SKM-1 (cell line): ENCODE measurements around the gene ATPAF1.
"Not testable (repeated sequence)": the region's sequence is repeated elsewhere in the genome, so short reads cannot be mapped to it uniquely, and the experiment has no call there.

ENCODE experiments used
- DNase-seq: peaks from one replicate; lab custom pipeline; 2025; ENCODE audit not compliant: unreplicated experiment; lab: John Stamatoyannopoulos, UW

Gene ATPAF1, protein sequence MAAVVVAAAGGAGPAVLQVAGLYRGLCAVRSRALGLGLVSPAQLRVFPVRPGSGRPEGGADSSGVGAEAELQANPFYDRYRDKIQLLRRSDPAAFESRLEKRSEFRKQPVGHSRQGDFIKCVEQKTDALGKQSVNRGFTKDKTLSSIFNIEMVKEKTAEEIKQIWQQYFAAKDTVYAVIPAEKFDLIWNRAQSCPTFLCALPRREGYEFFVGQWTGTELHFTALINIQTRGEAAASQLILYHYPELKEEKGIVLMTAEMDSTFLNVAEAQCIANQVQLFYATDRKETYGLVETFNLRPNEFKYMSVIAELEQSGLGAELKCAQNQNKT

DNA sequence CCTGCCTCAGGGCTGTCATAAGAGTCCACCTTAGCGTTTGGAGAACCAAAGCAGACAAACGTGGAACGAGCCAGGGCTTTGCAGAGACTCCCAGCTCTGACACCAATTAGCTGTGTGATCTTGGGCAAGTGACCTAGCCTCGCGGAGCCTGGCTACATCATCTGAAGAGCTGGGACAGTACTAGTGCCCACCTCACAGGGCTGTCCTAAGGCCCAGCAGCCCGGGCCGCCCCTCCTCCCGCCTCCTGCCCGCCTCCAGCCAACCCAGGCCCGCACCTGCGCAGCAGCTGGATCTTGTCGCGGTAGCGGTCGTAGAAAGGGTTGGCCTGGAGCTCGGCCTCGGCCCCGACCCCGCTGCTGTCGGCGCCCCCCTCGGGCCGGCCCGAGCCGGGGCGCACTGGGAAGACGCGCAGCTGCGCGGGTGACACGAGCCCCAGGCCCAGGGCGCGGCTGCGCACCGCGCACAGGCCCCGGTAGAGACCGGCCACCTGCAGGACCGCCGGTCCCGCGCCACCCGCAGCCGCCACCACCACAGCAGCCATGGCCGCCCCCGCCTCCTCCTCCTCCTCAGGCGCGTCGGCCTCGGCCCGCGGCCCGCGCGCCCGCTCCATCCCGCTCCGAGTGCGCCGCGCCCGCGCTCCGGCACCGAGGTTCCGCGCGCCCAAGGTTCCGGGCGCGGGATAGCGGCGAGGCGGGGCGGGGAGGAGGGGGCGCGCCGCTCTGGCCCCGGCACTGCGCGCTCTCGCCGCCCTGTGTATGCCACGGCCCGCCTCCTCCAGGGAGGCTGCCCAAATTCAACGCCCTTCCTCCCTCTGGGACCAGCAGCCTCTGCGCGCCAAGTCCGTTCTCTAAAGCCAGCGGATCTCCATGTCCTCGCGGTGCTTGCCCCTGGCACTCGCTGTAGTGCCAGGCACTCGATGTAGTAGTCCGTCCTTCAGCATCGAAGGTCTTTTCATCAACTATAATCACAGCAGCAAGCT lies at the start of gene ATPAF1:
Gene ATPAF1, minus strand, starts transcription at position 583 of the 979 bp plus-strand sequence. Its CDS starts 42 bp downstream, at position 541.
- DNase-seq, result peak; percentile 2

DNA sequence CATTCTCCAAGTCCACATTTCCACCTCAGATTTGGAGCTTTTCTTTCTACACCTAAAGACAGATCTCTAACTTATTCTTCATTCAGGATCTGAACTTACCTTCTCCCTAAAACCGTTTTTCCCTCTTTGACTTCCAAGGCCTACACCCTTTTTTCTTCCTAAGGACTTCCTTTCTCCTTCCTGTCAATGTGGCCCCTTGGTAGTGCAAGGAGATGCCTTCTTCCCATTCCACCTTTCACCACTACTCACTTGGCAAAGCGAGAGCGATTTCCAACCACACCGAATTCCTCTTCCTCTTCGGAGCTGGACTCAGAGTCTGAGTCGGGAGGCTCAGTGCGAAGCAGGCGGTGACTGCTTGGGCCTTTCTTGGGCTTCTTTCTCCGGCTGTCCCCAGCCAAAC lies 49.5 kb upstream of the ATPAF1 start:
- no peak for DNase-seq

DNA sequence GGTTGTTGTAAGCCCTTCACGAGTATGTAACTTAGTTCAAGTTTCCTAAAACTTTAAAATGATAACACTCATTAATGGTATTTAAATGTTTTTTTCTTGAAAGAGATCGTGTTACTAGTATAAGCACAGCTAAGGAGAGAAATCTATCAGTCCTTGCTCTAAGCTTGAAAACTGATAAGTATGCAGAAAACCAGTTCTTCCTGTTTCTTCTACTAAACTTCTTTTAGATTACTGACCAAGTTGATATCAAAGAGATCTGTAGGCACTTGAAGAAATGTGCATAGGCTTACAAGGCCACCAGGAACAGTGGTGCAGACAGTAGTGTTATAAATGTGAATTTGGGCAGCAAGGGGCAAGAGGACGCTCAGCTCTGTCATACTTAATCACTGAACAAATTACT lies 46.8 kb upstream of the ATPAF1 start:
- DNase-seq, result no peak

DNA sequence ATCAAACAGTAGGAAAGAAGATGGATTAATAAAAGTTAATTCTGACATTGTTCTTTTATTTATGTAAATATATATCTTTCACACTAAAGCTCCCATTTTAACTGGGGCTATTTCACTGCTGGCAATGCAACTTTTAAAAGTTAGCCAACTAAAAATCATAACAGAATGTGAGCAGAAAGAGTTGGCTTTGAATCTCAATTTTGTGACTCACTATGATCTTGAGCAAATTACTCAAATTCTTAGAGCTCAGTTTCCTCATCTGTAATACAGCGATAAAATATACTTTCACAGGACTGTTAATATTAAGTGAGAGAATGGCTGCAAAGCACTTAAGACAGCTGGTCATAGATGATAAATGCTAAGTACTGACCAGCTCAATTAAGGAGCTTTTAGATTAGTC lies 40.0 kb upstream of the ATPAF1 start:
- no peak for DNase-seq

DNA sequence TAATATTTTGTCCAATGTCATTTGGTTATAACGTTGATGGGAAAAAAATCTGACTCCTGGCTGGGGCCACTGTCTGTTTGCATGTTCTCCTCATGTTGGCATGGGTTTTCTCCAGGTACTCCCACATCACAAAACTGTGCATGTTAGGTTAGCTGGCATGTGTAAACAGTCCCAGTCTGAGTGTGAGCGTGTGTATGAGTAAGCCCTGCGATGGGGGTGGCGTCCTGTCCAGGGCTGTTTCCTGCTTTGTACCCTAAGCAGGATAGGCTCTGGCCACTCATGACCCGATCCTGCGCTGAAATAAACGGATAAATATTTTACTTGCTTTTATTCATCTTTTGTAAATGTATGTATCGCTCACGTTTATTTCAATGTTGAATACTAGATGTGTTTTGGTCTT lies 37.2 kb upstream of the ATPAF1 start:
- no peak for DNase-seq

DNA sequence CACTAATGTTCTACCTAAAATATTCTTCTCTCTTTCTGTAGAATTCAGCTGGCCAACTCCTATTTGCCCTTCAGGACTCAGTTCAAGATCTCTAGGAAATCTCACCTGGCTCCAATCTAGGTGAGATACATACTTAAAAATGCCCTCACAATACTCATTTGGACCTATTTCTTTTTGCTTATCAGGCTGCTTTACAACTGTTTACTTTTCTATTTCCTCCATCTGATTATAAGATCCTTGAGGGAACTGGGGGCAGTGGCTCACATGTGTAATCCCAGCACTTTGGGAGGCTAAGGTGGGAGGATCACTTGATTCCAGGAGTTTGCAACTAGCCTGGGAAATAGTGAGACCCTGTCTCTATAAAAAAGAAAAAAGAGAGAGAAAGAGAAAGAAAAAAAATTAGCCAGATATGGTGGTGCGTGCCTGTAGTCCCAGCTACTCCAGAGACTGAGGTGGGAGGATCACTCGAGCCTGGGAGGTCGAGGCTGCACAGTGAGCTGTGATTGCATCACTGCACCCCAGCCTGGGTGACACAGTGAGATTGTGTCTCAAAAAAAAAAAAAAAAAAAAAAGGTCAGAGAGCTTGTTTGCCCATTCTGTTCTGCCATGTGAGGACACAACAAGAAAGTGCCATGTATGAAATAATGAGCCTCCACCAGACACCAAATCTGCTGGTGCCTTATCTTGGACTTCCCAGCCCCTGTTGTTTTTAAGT lies 35.9 kb upstream of the ATPAF1 start:
- DNase-seq, result no peak

DNA sequence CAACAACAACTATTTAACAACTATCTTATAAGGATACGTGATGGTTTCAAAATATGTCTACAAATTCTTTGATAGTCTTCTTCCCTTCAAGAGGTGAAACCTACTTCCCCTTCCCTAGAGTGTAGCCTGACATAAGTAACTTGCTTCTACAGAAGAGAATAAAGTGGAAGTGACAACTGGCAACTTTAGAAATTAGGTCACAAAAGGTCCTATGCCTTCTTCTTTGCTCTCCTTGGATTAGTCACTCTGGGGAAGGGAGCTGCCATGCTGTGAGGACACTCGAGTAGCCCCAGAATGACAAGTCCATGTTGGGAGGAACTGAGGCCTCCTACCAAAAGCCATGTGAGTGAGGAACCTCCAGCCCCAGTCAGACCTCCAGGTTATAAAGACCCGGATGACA lies 31.5 kb upstream of the ATPAF1 start:
- DNase-seq, result peak; percentile 66

DNA sequence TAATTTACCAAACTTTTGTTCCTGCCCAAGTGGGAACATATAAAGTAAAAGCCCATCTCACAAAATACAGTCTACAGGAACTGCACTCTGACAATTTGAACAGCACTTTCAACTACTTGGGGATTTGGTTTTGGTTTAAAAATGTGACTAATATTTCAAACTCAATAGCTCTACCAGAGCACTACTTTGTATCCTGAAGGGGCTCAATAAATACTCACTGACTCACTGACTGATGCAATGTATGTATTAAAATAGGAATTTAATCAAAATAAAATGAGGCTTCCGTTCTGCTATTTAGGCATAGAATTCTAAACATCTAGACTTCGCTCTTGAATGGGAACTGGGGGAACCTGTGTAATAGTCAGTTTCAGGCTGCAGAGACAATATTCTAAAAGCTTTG lies 28.9 kb upstream of the ATPAF1 start:
- DNase-seq, result no peak

DNA sequence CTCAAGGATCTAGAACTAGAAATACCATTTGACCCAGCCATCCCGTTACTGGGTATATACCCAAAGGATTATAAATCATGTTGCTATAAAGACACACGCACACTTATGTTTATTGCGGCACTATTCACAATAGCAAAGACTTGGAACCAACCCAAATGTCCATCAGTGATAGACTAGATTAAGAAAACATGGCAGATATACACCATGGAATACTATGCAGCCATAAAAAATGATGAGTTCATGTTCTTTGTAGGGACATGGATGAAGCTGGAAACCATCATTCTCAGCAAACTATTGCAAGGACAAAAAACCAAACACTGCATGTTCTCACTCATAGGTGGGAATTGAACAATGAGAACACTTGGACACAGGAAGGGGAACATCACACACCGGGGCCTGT lies 26.5 kb upstream of the ATPAF1 start:
- not testable (repeated sequence) for DNase-seq

DNA sequence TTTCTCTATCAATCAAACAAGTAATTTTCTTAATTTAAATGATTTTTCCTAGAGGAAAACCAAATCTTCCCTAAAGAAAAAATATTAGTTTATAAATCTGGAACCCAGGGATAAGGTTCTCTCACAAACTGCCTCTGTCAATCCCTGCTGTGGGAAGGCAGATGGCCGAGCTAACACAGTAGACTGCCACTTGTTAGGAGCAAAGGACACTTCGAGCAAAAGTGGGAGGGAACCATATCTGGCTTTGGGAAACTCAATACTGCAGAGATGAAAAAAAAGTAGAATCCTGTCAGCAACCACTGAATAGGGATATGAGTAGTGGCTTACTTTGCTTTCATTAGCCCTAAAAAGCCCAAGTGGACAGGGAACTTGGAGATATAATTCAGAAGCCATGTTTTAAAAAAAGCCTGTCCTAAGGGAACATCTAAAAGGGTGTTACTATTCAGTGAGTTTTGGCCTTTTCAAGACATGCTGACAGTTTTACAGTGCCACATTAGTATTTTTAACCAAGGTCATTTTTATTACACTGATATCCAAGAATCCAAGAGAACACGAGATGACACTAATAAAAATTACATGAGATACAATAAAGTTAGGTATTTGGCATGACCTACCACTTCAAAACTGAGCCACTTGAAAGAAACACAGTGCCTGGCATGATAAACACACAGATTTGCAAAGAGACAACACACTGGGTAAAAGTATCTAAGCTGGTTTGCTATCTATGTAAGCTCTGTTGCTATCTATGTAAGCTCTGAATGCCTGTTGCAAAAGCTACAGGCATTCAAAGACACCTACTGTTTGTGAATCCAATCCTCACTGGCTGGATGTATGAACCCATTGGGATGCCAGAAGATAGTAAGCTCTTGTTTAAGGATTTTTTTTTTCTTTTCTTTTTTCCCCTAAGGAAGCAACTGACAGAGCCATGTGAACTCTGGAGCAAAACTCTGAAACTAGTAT lies 24.9 kb upstream of the ATPAF1 start:
- DNase-seq, result no peak

DNA sequence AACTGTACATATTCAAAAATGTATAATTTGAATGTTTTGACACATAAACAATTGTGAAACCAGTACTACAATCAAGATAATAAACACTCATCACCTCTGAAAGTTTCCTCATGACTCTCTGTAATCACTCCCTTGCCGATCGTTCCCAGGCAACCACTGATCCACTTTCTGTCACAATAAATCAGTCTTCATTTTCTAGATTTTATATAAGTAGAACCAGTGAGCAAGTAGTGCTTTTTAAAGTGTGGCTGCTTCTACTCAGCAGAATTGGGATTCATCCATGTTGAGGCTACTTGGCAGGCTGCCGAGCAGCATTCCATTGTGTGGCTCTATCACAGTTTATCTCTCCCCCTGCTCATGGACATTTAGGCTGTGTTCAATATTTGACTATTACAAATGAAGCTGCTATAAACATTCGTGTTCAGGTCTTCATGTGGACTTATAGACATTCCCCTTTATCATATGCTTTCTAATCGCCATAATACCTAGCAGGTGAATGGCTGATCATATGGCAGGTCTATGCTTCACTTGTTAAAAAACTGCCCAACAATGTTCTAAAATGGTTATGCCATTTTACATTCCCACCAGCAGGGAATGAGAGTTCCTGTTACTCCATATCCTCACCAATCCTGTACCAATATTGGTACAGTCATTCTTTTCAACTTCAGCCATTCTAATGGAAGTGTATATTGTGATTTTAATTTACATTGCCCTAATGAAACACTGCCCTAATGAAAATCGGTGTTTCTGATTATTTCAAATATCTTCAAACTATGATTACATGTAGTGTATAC lies 24.0 kb upstream of the ATPAF1 start:
- no peak for DNase-seq

DNA sequence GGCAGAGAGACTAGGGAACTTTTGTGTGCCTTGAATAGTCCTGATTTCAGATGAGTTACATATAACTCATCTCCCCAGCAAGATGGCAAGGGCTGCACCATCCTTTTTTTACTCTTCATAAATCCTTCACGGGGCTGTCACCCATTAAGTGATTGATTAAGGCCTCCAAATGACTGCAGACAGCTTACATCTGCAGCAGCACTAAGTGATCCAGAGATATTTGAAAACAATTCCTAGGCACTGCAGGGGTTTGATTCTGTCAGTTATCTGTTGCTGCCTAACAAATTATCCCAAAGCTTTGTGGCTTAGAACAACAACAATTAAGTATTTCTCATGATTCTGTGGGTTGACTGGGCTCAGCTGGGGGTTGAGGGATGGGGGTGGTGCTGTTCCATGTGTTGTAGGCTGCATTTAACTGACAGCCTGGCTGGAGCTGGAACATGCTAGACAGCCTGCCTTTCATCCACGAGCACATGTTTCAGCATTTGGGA lies 22.8 kb upstream of the ATPAF1 start:
- DNase-seq, result no peak

DNA sequence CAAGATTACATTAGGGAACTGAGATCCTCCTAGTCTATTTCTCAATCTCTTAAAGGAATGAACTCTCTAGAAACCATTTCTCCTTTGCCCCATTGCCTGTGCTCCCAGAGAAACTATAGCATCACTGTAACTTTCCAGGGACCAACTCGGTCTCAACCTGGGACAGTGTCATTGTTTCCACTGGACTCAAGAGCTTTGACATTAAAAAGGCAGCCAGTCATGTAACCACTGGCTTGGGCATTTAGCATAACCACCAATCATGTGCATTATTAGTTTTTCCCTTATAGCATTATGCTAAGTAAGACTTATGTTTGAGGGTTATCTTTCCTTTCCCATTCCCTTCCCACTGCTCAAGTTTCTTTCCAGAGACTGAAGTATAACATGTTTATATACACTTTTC lies 21.7 kb upstream of the ATPAF1 start:
- no peak for DNase-seq

DNA sequence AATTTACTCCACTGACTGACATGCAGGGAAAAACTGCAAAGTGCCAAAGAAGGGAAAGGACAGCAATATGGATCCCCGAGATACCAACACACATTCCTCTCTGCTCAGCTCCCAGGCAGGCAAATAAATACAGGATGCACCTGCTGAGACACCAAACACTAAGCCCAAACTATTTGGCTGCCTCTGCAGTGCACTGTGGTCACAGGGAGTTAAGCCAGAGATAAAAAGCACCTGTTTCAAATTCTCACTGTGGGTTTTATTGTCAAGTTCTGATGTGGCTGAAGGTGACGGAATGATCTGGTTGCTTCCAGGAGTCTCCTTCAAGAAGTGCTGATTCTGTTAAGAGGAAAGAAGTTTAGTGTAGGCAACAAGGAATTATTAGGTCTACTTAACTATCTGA lies 21.2 kb upstream of the ATPAF1 start:
- no peak for DNase-seq

DNA sequence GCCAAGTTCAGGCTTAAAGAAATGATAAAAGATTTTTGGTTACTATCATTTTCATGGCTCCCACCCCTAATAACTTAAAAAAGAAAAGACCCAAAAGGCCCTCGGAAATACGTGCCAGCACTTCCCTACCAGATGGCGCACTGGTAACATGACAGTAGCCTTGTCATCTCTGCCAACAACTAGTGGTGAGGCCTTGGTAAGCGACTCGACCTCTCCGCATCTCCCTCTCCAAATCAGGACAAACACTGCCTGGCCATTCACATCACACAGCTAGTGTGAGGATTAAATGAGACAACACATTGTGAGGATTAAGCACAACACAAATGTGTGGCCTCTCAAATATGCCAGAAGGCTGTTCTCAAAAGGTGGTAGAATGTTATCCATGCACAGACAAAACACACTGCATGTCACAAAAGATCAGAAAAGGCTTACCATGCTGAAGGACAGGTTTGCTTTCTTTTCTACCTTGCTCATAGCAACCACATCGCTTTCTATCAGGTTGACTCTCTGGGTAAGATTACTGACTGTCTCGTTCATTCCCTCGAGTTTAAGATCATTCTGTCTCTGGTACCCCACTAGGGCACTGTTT lies 19.9 kb upstream of the ATPAF1 start:
- DNase-seq, result no peak

DNA sequence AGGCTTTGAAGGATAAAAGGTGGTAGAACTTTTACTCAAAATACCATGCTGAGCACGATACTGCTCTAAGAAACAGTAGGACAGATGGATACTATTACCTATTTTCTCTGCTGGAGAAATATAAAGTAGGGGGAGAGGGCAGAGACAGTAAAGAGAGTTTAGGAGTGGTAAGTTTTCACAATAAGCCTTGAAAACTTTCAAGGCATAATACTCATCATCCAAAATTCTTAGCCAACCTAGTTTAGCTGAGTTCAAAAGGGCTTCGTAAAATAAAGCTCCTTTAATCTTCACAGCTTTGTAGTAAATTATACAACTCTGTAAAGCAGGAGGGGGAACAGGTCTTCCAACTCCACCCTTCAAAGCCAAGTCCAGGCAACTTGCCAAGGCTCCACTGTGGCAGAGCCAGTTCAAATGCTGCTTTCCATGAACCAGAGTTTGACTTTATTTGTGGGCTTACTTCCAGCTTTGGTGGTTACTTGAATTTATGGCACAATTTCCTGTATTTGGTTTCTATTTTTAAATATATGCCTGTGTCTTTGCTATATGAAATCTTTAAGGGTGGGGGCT lies 19.0 kb upstream of the ATPAF1 start:
- DNase-seq, result no peak

DNA sequence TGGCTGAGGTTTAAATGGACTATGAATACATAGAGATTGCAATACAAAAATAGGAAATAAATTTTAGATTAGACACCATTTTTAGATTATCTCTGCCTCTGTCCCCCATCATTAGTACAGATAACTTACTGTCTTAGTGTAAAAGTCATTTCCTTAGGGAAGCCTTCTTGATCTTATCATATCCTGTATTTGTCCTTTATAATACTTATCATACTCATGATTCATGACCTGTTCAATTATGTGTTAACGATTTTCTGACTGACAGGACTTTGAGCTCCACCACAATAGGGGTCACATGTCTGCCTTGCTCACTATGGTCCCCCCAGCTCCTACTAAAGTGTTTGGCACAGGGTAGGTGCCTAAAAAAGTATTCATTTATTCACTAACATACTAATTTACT lies 18.1 kb upstream of the ATPAF1 start:
- no peak for DNase-seq

DNA sequence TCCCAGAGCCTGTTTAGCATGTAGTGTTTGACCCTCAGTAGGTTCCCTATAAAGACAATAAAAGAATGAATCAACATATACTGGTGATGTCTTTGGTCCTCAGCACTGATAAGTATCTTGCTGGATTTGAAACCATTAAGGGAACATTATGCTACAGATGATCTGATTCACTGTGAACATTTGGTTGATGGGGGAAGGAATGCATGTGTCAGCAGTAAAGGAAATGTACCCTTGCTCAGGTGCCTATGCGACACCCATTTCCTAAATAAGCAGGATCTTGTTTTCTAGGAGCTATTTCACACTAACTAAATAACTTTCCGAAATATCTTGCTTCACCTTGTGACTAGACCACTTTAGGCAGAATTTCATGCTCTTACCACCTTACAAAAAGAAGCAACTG lies 16.5 kb upstream of the ATPAF1 start:
- DNase-seq, result no peak

DNA sequence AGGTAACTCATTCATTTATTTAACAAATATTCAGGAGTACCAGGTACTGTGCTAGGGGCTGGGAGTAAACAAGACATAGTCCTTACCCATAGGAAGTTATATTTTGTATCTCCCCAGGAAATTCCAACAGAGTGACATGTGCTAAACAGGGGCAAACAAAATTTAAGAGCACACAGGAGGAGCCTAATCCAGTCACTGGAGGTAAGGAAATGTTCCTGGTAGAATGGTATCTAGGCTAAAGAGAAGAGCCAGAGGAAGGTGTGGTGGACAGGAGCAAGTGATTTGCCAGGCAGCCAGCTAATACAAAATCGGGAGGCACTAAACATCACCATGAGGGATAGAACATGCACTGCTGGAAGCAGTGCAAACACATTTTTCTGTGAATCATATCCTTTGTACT lies 13.9 kb upstream of the ATPAF1 start:
- no peak for DNase-seq
